Astrocyte (in vitro differentiated cells and primary cell): ENCODE measurements around the gene JAKMIP3. TPM values are rescaled to one million over a fixed set of nuclear protein-coding genes. Genes with fewer than 3 reads are reported as not detected.

Source experiments
- DNase-seq: peaks from one replicate; pipeline ENCODE4 v3.0.0-alpha.2; 2010; ENCODE audit warnings: low read depth
- FAIRE-seq: peaks from 2 replicates; lab custom pipeline; 2011; peaks lifted over from hg19 to GRCh38; lab: Jason Lieb, UNC
- H2AFZ ChIP-seq: 2 replicates; pipeline ENCODE4 v1.6.0; 2012; ENCODE audit warnings: low read depth, low read length, inconsistent platforms
- H3K27ac ChIP-seq: 2 replicates; pipeline ENCODE4 v1.5.1; 2011; ENCODE audit warnings: low read depth, low read length, inconsistent platforms
- H3K27me3 ChIP-seq: 2 replicates; pipeline ENCODE4 v1.6.0; 2011; ENCODE audit warnings: low read length, inconsistent platforms; ENCODE audit not compliant: insufficient read depth
- H3K36me3 ChIP-seq: 2 replicates; pipeline ENCODE4 v1.5.1; 2011; ENCODE audit warnings: low read length, inconsistent platforms; ENCODE audit not compliant: insufficient read depth
- H3K4me1 ChIP-seq: 2 replicates; pipeline ENCODE4 v1.5.1; 2011; ENCODE audit warnings: low read length, inconsistent platforms; ENCODE audit not compliant: insufficient read depth
- H3K4me2 ChIP-seq: 2 replicates; pipeline ENCODE4 v1.6.0; 2012; ENCODE audit warnings: low read length, inconsistent platforms
- H3K4me3 ChIP-seq: 2 replicates; pipeline ENCODE4 v1.5.1; 2011; ENCODE audit warnings: low read depth, mild to moderate bottlenecking, low read length, inconsistent platforms; ENCODE audit not compliant: insufficient read depth
- H3K79me2 ChIP-seq: 2 replicates; pipeline ENCODE4 v1.6.0; 2012; ENCODE audit warnings: mild to moderate bottlenecking, low read length, inconsistent platforms; ENCODE audit not compliant: insufficient read depth
- H3K9ac ChIP-seq: 2 replicates; pipeline ENCODE4 v1.6.0; 2012; ENCODE audit warnings: mild to moderate bottlenecking, low read length, inconsistent platforms
- H3K9me3 ChIP-seq: 2 replicates; pipeline ENCODE4 v1.5.1; 2012; ENCODE audit warnings: low read depth, mild to moderate bottlenecking, low read length, inconsistent platforms; ENCODE audit not compliant: insufficient read depth
- H4K20me1 ChIP-seq: 2 replicates; pipeline ENCODE4 v1.6.0; 2012; ENCODE audit warnings: low read length, inconsistent platforms; ENCODE audit not compliant: insufficient read depth
- H3K27ac Mint-ChIP-seq: one replicate; pipeline ENCODE4 v1.8.0; 2021; ENCODE audit warnings: mild to moderate bottlenecking, mixed read lengths; ENCODE audit not compliant: unreplicated experiment
- H3K27me3 Mint-ChIP-seq: one replicate; pipeline ENCODE4 v1.8.0; 2021; ENCODE audit warnings: low read depth, mixed read lengths; ENCODE audit not compliant: unreplicated experiment
- H3K36me3 Mint-ChIP-seq: one replicate; pipeline ENCODE4 v1.8.0; 2021; ENCODE audit warnings: low read depth, mixed read lengths; ENCODE audit not compliant: unreplicated experiment
- H3K4me1 Mint-ChIP-seq: one replicate; pipeline ENCODE4 v1.8.0; 2021; ENCODE audit warnings: low read depth, mixed read lengths; ENCODE audit not compliant: unreplicated experiment
- H3K4me3 Mint-ChIP-seq: one replicate; pipeline ENCODE4 v1.8.0; 2021; ENCODE audit warnings: mild to moderate bottlenecking, moderate library complexity, mixed read lengths; ENCODE audit not compliant: unreplicated experiment
- H3K9me3 Mint-ChIP-seq: one replicate; pipeline ENCODE4 v1.8.0; 2021; ENCODE audit warnings: mild to moderate bottlenecking, mixed read lengths; ENCODE audit not compliant: unreplicated experiment
- EZH2 ChIP-seq: IDR thresholded peaks from 2 replicates; pipeline ENCODE4 v1.6.1; 2012; ENCODE audit warnings: mild to moderate bottlenecking, low read length, inconsistent platforms; ENCODE audit not compliant: insufficient read depth
- total RNA-seq: library from RNA; stranded (reverse); gene quantifications from 2 replicates; pipeline ENCODE4 v1.2.1, GENCODE V29; 2021
- TF ChIP-seq, protein P1 (sequence below): IDR thresholded peaks from 2 replicates; pipeline ENCODE4 v1.5.1; 2011; ENCODE audit warnings: low read depth, mild to moderate bottlenecking, inconsistent platforms, low read length, moderate library complexity; ENCODE audit not compliant: insufficient read depth

The JAKMIP3 gene
- total RNA-seq, 1 donor from 2014 or later: 0.54 TPM

DNA sequence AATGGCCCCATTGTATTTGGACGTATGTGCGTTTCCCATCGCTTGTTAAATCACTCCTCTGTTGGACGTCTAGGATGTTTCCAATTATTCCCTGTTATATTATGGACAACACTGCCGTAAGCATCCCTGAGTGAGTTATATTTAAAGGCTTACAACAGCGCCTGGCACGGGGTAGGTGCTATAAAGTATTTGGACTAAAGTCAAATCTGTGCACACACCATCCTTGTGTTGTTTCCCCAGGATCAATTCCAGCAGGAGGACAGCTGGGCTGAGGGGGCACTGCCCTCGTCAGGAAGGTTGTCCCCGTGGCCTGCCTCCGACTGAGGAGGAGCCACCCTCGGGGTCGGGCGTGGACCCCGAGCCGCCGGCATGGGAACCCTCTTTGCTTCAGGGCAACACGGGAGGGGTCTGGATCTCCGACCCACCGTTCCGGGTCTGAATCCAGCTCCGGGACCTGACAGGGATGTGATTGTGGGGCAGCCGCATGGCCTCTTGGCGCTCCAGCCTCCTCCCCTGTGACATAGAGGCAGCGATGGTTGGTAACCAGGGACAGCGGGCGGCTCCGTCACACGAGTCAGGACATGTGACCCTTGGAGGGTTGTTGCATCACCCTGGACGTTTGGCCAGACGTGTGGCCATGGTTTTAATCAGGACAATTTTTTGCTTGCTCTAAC is 1.5 kb upstream of the JAKMIP3 start:
- TF ChIP-seq, protein P1, sequence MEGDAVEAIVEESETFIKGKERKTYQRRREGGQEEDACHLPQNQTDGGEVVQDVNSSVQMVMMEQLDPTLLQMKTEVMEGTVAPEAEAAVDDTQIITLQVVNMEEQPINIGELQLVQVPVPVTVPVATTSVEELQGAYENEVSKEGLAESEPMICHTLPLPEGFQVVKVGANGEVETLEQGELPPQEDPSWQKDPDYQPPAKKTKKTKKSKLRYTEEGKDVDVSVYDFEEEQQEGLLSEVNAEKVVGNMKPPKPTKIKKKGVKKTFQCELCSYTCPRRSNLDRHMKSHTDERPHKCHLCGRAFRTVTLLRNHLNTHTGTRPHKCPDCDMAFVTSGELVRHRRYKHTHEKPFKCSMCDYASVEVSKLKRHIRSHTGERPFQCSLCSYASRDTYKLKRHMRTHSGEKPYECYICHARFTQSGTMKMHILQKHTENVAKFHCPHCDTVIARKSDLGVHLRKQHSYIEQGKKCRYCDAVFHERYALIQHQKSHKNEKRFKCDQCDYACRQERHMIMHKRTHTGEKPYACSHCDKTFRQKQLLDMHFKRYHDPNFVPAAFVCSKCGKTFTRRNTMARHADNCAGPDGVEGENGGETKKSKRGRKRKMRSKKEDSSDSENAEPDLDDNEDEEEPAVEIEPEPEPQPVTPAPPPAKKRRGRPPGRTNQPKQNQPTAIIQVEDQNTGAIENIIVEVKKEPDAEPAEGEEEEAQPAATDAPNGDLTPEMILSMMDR: no peak
- no peak for TF ChIP-seq EZH2
- Mint-ChIP-seq H3K27ac (no peak overlapping the region), H3K36me3 (no peaks in the 10 kb centered on the region), H3K4me3 (no peak overlapping the region), H3K27me3 (peaks cover 15% of the 10 kb centered on the region), H3K9me3 (peaks cover under 1% of the 10 kb centered on the region), H3K4me1 (peaks cover 17% of the 10 kb centered on the region)
- Histone ChIP-seq H3K4me3 (no peak overlapping the region), H3K36me3 (no peaks in the 10 kb centered on the region), H3K79me2 (no peaks in the 10 kb centered on the region), H3K27ac (no peak overlapping the region), H3K9ac (no peak overlapping the region), H3K4me2 (no peak overlapping the region), H3K4me1 (peaks cover 12% of the 10 kb centered on the region), H2AFZ (no peak overlapping the region), H3K9me3 (no peaks in the 10 kb centered on the region), H4K20me1 (no peaks in the 10 kb centered on the region), H3K27me3 (no peaks in the 10 kb centered on the region)
- no peak for DNase-seq
- no peak for FAIRE-seq

DNA sequence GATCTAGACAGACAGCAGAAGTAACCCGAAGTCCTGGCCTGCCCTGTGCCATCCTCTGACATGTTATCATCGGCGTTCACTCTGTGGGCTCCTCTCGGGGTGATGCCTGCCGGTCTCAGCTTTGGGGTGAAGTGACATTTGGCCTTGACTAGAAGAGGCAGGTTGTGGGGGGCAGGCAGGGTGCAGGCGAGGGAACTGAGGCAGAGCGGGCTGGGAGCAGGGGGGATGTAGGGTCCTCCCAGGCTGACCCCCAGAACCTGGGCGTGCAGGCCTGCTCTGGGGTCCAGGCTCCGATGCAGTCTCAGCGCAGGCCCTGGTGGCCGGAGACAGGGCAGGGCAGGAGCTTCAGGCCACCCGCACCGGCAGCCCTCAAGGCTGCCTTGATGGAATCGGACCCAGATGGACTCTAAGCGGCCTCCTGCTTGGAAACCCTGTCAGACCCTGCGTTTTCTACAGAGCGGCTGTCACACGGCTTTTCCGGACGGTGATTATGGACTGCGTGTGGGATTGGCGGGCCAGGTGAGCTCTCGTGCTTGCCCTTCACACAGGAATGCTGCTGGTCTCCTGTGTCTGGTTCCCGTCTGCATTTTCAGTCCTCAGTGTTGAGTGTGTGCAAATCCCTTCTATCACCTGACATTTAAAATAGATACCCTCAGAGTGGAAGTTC is 842 bp upstream of the JAKMIP3 start:
- DNase-seq (no peak), FAIRE-seq (no peak)
- no peak overlapping the region for H3K4me3 Mint-ChIP-seq
- peak overlapping the region; percentile 54 for H3K9ac ChIP-seq
- H3K4me3 ChIP-seq: peak overlapping the region; percentile 57
- H3K4me2 ChIP-seq: peak overlapping the region; percentile 87
- H3K36me3 Mint-ChIP-seq: no peaks in the 10 kb centered on the region
- no peaks in the 10 kb centered on the region for H3K36me3 ChIP-seq
- H2AFZ ChIP-seq: peak overlapping the region; percentile 85
- no peak overlapping the region for H3K27ac ChIP-seq
- peak overlapping the region; percentile 72 for H3K27ac Mint-ChIP-seq
- no peaks in the 10 kb centered on the region for H3K9me3 ChIP-seq
- H3K9me3 Mint-ChIP-seq: peaks cover 3% of the 10 kb centered on the region
- peaks cover 15% of the 10 kb centered on the region for H3K27me3 Mint-ChIP-seq
- no peaks in the 10 kb centered on the region for H4K20me1 ChIP-seq
- no peaks in the 10 kb centered on the region for H3K79me2 ChIP-seq
- peaks cover 12% of the 10 kb centered on the region for H3K4me1 ChIP-seq
- H3K27me3 ChIP-seq: no peaks in the 10 kb centered on the region
- H3K4me1 Mint-ChIP-seq: peaks cover 17% of the 10 kb centered on the region
- TF ChIP-seq, protein P1: no peak
- no peak for TF ChIP-seq EZH2

- Histone ChIP-seq H3K27ac (no peak overlapping the region), H3K36me3 (no peaks in the 10 kb centered on the region), H3K9me3 (no peaks in the 10 kb centered on the region), H3K4me3 (peak overlapping the region; percentile 57), H3K27me3 (no peaks in the 10 kb centered on the region), H3K4me2 (peak overlapping the region; percentile 87), H4K20me1 (no peaks in the 10 kb centered on the region), H3K4me1 (peaks cover 12% of the 10 kb centered on the region), H2AFZ (peak overlapping the region; percentile 82), H3K79me2 (no peaks in the 10 kb centered on the region), H3K9ac (peak overlapping the region; percentile 48)
- FAIRE-seq (no peak), DNase-seq (peak; percentile 1)
- Mint-ChIP-seq H3K4me3 (peak overlapping the region; percentile 75), H3K27ac (peak overlapping the region; percentile 79), H3K4me1 (peaks cover 17% of the 10 kb centered on the region), H3K9me3 (peaks cover 3% of the 10 kb centered on the region), H3K36me3 (no peaks in the 10 kb centered on the region), H3K27me3 (peaks cover 14% of the 10 kb centered on the region)
- TF ChIP-seq EZH2: no peak
- TF ChIP-seq, protein P1: no peak
Observed at GRCh38 chr10:132066186-132066585, 440 bp downstream of the JAKMIP3 start.
